ENCODE results near the gene MED28.
A peak's percentile ranks its signal among the peaks of the same experiment; 100 is the strongest.

MED28 gene

DNA sequence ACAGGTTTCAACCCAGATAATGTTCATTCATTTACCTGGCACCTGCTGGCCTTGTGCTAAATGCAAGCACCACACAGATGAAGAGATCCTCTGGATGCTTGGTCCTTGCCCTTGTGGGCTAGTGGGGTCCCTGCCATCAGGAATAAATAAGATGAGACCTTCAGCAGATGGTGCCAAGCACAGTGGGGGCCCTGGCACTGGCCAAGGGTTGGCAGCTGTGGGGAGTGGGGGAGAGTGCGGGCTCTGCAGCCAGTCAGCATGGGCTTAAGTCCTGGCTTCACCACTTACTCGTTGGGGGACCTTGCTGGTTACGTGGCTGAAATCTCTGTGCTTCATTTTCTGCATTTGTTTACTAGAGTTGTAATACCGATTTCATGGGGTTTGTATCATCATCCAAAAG, 30.5 kb upstream of the MED28 start:
- Histone ChIP-seq H3K9me3 (no peaks in the 10 kb centered on the region), H3K4me1 (peaks cover 0 to 7% (median under 1%) of the 10 kb centered on the region in 4 donors), H3K4me3 (no peak overlapping the region), H3K27ac (no peak overlapping the region), H3K36me3 (peaks cover 64 to 80% (median 67%) of the 10 kb centered on the region in 3 donors), H3K27me3 (no peaks in the 10 kb centered on the region)
- TF ChIP-seq, protein P1, sequence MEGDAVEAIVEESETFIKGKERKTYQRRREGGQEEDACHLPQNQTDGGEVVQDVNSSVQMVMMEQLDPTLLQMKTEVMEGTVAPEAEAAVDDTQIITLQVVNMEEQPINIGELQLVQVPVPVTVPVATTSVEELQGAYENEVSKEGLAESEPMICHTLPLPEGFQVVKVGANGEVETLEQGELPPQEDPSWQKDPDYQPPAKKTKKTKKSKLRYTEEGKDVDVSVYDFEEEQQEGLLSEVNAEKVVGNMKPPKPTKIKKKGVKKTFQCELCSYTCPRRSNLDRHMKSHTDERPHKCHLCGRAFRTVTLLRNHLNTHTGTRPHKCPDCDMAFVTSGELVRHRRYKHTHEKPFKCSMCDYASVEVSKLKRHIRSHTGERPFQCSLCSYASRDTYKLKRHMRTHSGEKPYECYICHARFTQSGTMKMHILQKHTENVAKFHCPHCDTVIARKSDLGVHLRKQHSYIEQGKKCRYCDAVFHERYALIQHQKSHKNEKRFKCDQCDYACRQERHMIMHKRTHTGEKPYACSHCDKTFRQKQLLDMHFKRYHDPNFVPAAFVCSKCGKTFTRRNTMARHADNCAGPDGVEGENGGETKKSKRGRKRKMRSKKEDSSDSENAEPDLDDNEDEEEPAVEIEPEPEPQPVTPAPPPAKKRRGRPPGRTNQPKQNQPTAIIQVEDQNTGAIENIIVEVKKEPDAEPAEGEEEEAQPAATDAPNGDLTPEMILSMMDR (IDR thresholded peaks at IDR 0.05) = no peak
- intact Hi-C loops (cut with DNase I; ENCODE audit: low total_unique reads) = no loop called here
- DNase-seq = no peak

DNA sequence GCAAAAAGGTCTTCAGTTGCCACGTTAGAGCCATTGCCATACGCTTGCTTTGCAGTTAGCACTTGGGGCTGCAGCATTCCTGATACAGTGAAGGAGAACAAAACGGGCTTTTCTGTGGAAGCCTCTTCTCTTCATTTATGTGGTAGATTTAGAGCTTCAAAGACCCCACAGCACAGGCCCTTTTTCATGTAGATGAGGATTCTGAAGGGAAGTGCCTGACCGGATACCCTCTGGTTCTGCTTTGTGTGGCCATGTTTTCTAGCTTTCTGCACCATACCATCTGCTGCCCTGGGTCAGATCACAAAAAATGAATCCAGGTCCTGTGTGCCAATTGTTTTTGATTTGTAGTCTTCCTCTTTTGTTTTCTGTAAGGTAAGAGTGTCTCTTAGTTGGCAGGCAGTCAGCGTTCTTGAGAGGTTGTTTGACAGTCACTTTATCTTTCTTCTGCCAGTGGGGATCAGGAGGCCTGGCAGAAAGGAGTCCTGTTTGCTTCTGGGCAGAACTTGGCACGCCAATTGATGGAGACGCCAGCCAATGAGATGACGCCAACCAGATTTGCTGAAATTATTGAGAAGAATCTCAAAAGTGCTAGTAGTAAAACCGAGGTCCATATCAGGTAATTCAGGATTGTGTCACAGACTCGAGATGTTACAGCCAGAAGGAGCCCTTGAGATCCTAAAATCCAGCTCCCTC, 29.8 kb upstream of the MED28 start:
- H3K4me3 ChIP-seq = no peak overlapping the region
- no peaks in the 10 kb centered on the region for H3K27me3 ChIP-seq
- peaks cover 0 to 7% (median 0%) of the 10 kb centered on the region in 4 donors for H3K4me1 ChIP-seq
- DNase-seq = no peak
- H3K27ac ChIP-seq = no peak overlapping the region
- H3K36me3 ChIP-seq = peaks cover 72 to 87% (median 75%) of the 10 kb centered on the region in 3 donors
- TF ChIP-seq, protein P1 (IDR thresholded peaks at IDR 0.05) = no peak
- no peaks in the 10 kb centered on the region for H3K9me3 ChIP-seq
- intact Hi-C loops (cut with DNase I; ENCODE audit: low total_unique reads) = no loop called here

DNA sequence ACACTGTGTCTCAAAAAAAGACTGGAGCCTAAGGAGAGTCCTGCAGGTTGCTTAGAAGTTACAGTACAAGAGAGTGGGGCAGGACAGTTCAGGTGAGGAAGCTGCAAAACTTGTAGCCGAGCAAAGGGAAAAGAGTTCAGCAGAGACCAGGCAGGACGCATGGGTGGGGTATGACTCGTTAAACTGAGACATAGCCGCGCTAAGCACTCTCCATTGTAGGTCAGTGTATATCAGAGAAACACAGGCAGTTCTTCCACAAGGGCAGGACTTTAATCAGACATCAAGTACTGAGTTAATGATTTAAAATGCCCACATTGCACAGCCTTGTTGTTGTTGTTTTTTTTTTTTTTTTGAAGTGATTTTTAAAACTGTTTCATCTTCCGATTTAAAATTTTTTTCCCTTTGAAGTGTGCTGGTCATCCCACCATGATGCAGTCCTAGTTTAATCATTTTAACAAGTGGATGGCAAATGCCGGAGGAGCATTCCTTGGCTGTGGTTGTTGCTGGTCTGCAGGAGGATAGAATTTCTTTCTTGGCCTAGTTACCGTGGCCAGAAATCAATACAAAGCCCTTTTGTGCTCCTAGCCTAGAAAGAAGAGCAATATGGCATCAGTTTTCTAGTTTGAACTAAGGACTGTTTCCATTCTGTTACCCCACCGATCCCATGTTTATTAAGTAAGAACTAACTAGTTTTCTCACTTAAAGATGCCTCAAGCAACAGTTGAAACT, 27.2 kb upstream of the MED28 start:
- intact Hi-C loops (cut with DNase I; ENCODE audit: low total_unique reads) = no loop called here
- Histone ChIP-seq H3K27ac (no peak overlapping the region), H3K36me3 (peaks cover 76 to 96% (median 85%) of the 10 kb centered on the region in 3 donors), H3K4me3 (no peak overlapping the region), H3K27me3 (no peaks in the 10 kb centered on the region), H3K9me3 (no peaks in the 10 kb centered on the region), H3K4me1 (no peaks in the 10 kb centered on the region)
- no peak for DNase-seq
- TF ChIP-seq, protein P1 (IDR thresholded peaks at IDR 0.05) = no peak

DNA sequence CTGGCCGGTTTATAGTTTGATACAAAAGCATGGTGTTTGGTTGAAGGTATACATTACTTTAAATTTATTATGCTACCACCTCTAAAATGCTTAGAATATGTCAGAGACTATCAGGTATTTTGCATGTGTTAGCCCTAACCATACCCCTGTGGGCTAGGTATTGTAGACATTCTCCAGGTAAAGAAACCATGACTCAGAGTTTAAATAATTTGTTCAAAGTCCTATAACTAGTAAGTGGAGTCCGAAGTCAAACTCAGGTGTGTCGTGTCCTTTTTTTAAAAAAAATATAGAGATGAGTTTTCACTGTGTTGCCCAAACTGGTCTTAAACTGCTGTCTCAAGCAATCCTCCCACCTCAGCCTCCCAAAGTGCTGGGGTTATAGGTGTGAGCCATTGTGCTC, 25.1 kb upstream of the MED28 start:
- TF ChIP-seq, protein P1 (IDR thresholded peaks at IDR 0.05) = no peak
- Histone ChIP-seq H3K4me1 (no peaks in the 10 kb centered on the region), H3K27me3 (no peaks in the 10 kb centered on the region), H3K27ac (no peak overlapping the region), H3K9me3 (no peaks in the 10 kb centered on the region), H3K4me3 (no peak overlapping the region), H3K36me3 (peaks cover 59 to 90% (median 77%) of the 10 kb centered on the region in 3 donors)
- intact Hi-C loops (cut with DNase I; ENCODE audit: low total_unique reads) = no loop called here
- no peak for DNase-seq

DNA sequence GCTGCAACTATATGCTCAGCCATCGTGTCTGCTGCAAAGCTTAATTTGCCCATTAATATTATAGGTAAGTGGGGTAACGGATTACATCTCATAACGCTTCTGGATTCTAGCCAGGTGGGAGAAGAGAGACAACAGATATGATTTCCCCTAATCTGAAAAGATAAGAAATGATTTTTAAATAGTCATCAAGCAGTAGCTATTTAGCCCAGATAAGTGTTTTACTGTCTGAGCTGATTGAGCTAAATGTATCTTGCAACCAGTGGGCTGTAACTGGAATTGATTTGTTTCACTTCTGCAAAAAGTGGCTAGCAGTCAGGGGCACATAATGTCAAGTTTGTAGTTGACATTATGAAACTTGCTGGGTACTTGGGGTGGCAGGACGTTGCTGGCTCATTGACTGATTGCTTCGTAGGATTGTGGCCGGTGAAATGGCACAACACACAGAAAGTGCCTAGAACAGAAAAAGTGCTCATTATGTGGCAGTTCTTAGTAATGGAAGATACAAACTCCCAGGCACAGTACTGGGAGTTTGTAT, 18.9 kb upstream of the MED28 start:
- TF ChIP-seq, protein P1 (IDR thresholded peaks at IDR 0.05) = no peak

More for the DNA sequence above, 18.9 kb upstream of the MED28 start:
- Histone ChIP-seq H3K27ac (no peak overlapping the region), H3K9me3 (no peaks in the 10 kb centered on the region), H3K4me3 (no peak overlapping the region), H3K36me3 (peaks cover 58 to 90% (median 75%) of the 10 kb centered on the region in 3 donors), H3K27me3 (no peaks in the 10 kb centered on the region), H3K4me1 (no peaks in the 10 kb centered on the region)
- peak in 1 of 2 donors; percentile 27 for DNase-seq
- intact Hi-C loops (cut with DNase I; ENCODE audit: low total_unique reads) = no loop called here

Data from tibial artery (tissue), 4 donors.